HG03097 (cell line): ENCODE data around the gene TCP11L2.
"Not testable (repeated sequence)": the region's sequence is repeated elsewhere in the genome, so short reads cannot be mapped to it uniquely, and the experiment has no call there.

Experiments
- ATAC-seq: cut with Tn5 transposase; IDR thresholded peaks from one replicate; pipeline ENCODE4 v1.9.1; 2021; ENCODE audit not compliant: unreplicated experiment, low FRiP score

TCP11L2 gene

GRCh38 chr12:106304001-106304421, 1.5 kb downstream of the TCP11L2 start:
- no peak for ATAC-seq

- no peak for ATAC-seq
These were observed 2.3 kb downstream of the TCP11L2 start for GRCh38 chr12:106304797-106305196.

- ATAC-seq: no peak
These were observed 2.8 kb downstream of the TCP11L2 start for GRCh38 chr12:106305376-106305775.

- ATAC-seq: no peak
These were observed 4.6 kb downstream of the TCP11L2 start for GRCh38 chr12:106307181-106307580.

GRCh38 chr12:106308121-106308520, 5.6 kb downstream of the TCP11L2 start:
- no peak for ATAC-seq

GRCh38 chr12:106308611-106309010, 6.1 kb downstream of the TCP11L2 start:
- ATAC-seq: no peak

- no peak for ATAC-seq
These were observed 7.4 kb downstream of the TCP11L2 start for GRCh38 chr12:106309671-106310505.

GRCh38 chr12:106310687-106311086, 8.2 kb downstream of the TCP11L2 start:
- no peak for ATAC-seq

GRCh38 chr12:106311139-106311538, 8.6 kb downstream of the TCP11L2 start:
- ATAC-seq: no peak

GRCh38 chr12:106313413-106313812, 10.9 kb downstream of the TCP11L2 start:
- ATAC-seq: not testable (repeated sequence)

GRCh38 chr12:106315523-106315922, 13.0 kb downstream of the TCP11L2 start:
- no peak for ATAC-seq

- ATAC-seq: no peak
These were observed 15.0 kb downstream of the TCP11L2 start for GRCh38 chr12:106317406-106318082.

GRCh38 chr12:106321139-106321850, 18.8 kb downstream of the TCP11L2 start:
- no peak for ATAC-seq

- ATAC-seq: no peak
These were observed 21.0 kb downstream of the TCP11L2 start for GRCh38 chr12:106323537-106323936.

GRCh38 chr12:106327309-106327869, 24.9 kb downstream of the TCP11L2 start:
- ATAC-seq: no peak

- no peak for ATAC-seq
These were observed 26.2 kb downstream of the TCP11L2 start for GRCh38 chr12:106328735-106329134.

- no peak for ATAC-seq
These were observed 26.9 kb downstream of the TCP11L2 start for GRCh38 chr12:106329231-106329982.

GRCh38 chr12:106331599-106331998, 29.1 kb downstream of the TCP11L2 start:
- no peak for ATAC-seq

- ATAC-seq: no peak
These were observed 30.0 kb downstream of the TCP11L2 start for GRCh38 chr12:106332536-106332935.

- no peak for ATAC-seq
These were observed 30.5 kb downstream of the TCP11L2 start for GRCh38 chr12:106333010-106333409.
